ENCODE data around the gene OR51G1. TPM values are rescaled to one million over a fixed set of nuclear protein-coding genes. Genes with fewer than 3 reads are reported as not detected.

Gene OR51G1
- total RNA-seq, 4 donors from 2014 or later = not detected

DNA sequence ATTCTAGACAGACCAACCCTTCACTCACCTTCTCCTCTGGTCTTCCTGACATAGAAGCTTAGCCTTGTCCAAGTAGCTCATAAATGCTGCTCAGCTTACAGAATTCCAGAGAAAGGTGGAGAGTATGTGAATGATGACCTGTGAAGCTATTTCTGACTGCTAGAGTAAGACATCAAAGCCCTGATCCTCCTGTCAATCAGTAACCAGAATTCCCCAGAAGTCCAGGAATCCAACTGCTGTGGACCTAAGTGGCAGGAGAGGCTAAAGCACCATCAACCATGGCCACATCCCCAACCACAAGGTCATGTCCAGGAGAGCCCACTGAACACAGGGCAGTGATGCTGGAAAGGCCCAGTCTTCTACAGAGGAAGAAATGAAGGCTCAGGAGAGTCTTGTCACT, 7.6 kb downstream of the OR51G1 start:
- no peak overlapping the region for H3K27ac ChIP-seq
- no peak for DNase-seq
- no peak for TF ChIP-seq POLR2A (IDR thresholded peaks at IDR 0.05)
- TF ChIP-seq, protein P1, sequence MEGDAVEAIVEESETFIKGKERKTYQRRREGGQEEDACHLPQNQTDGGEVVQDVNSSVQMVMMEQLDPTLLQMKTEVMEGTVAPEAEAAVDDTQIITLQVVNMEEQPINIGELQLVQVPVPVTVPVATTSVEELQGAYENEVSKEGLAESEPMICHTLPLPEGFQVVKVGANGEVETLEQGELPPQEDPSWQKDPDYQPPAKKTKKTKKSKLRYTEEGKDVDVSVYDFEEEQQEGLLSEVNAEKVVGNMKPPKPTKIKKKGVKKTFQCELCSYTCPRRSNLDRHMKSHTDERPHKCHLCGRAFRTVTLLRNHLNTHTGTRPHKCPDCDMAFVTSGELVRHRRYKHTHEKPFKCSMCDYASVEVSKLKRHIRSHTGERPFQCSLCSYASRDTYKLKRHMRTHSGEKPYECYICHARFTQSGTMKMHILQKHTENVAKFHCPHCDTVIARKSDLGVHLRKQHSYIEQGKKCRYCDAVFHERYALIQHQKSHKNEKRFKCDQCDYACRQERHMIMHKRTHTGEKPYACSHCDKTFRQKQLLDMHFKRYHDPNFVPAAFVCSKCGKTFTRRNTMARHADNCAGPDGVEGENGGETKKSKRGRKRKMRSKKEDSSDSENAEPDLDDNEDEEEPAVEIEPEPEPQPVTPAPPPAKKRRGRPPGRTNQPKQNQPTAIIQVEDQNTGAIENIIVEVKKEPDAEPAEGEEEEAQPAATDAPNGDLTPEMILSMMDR (IDR thresholded peaks at IDR 0.05) = no peak
- no peak overlapping the region for H3K4me3 ChIP-seq
- no peaks in the 10 kb centered on the region for H3K9me3 ChIP-seq
- no peaks in the 10 kb centered on the region for H3K27me3 ChIP-seq
- no peaks in the 10 kb centered on the region for H3K36me3 ChIP-seq
- H3K4me1 ChIP-seq = no peaks in the 10 kb centered on the region

DNA sequence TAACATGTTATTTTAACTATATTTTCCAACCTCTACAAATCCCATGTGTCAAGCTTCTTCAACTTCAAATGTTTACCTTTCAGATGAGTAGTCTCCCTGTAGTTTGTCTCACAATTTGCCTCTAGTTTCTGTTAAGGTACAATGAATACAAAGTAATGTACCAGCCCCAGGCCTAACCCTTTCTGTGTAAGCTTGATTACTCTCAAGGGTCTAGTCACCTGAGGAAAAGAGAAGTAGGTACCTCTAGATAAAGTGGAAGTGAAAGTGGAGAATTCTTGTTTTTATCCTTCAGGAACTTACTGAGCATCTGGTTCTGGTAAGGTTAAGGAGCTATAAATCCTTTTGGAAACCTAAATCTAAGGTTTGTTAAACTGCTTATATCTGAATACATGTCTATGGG, 20.7 kb downstream of the OR51G1 start, which contains the start of gene OR51A7:
OR51A7 (plus strand) TSS at position 300 of the 400 bp plus-strand sequence. CDS start 3,587 bp downstream, outside the sequence.
- H3K27me3 ChIP-seq = no peaks in the 10 kb centered on the region
- no peaks in the 10 kb centered on the region for H3K9me3 ChIP-seq
- H3K4me1 ChIP-seq = no peaks in the 10 kb centered on the region
- DNase-seq = no peak
- H3K27ac ChIP-seq = no peak within 1 kb of the TSS
- no peaks in the 10 kb centered on the region for H3K36me3 ChIP-seq
- no peak within 1 kb of the TSS for H3K4me3 ChIP-seq
- no peak for TF ChIP-seq POLR2A (IDR thresholded peaks at IDR 0.05)
- TF ChIP-seq, protein P1 (IDR thresholded peaks at IDR 0.05) = no peak

- no peak overlapping the region for H3K27ac ChIP-seq
- DNase-seq = no peak
- H3K4me1 ChIP-seq = no peaks in the 10 kb centered on the region
- no peaks in the 10 kb centered on the region for H3K27me3 ChIP-seq
- no peaks in the 10 kb centered on the region for H3K9me3 ChIP-seq
- TF ChIP-seq, protein P1 (IDR thresholded peaks at IDR 0.05) = no peak
- TF ChIP-seq POLR2A (IDR thresholded peaks at IDR 0.05) = no peak
- no peak overlapping the region for H3K4me3 ChIP-seq
- H3K36me3 ChIP-seq = no peaks in the 10 kb centered on the region
Measured at GRCh38 chr11:4891996-4892640, 32.0 kb downstream of the OR51G1 start.

DNA sequence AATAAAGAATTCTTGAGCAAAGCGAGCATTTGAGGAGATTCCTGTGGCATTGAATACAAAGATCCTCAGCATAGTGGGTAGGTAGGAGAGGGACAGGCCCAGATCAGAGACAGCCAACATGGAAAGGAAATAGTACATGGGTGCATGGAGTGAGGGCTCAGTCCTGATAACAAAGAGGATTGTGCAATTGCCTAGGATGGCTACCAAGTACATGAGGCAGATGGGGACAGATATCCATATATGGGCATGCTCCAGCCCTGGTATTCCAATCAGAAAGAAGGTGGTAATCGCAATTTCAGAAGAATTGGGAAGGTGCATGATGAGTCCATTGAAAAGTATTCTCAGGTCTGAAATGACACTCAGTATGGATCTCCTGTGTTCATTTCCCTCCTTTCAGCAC, 33.9 kb downstream of the OR51G1 start:
- H3K27ac ChIP-seq = no peak overlapping the region
- TF ChIP-seq POLR2A (IDR thresholded peaks at IDR 0.05) = no peak
- TF ChIP-seq, protein P1 (IDR thresholded peaks at IDR 0.05) = no peak
- no peaks in the 10 kb centered on the region for H3K4me1 ChIP-seq
- no peaks in the 10 kb centered on the region for H3K9me3 ChIP-seq
- no peaks in the 10 kb centered on the region for H3K27me3 ChIP-seq
- H3K4me3 ChIP-seq = no peak overlapping the region
- no peak for DNase-seq
- H3K36me3 ChIP-seq = no peaks in the 10 kb centered on the region

- no peaks in the 10 kb centered on the region for H3K4me1 ChIP-seq
- no peak for DNase-seq
- TF ChIP-seq, protein P1 (IDR thresholded peaks at IDR 0.05) = no peak
- no peak for TF ChIP-seq POLR2A (IDR thresholded peaks at IDR 0.05)
- no peaks in the 10 kb centered on the region for H3K27me3 ChIP-seq
- H3K36me3 ChIP-seq = no peaks in the 10 kb centered on the region
- no peak overlapping the region for H3K27ac ChIP-seq
- no peaks in the 10 kb centered on the region for H3K9me3 ChIP-seq
- no peak overlapping the region for H3K4me3 ChIP-seq
Measured at GRCh38 chr11:4887591-4887990, 36.5 kb downstream of the OR51G1 start.
